ENCODE results near the gene DYNC1LI1. TPM values are rescaled to one million over a fixed set of nuclear protein-coding genes. Genes with fewer than 3 reads are reported as not detected.

Gene DYNC1LI1
- polyA plus RNA-seq, 1 of the 3 experiments (the other 2 are of a cell fraction), result 15.4 TPM

DNA sequence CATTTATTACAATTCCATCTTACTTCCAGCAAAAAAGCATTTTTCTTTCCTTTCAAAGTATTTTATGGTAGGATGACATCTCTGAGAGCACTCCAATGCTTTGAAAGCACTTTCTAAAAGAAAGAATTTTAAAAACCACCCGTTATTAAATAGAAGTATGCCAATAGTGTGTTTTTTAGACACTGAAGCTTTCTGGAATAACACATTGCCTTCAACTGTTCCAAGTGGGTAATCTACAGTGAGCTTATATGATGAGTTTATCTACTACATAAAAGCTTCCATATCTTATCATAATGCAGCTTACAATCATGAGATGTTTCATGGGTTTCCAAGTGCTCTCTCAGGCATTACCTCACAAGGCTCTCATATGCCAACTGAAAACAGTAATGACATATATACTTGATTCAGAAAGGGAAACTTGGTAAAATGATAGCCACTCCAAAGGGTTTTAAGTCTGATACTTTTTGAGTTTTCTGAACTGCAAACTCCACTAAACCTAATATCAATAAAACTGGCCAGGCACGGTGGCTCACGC, 82.1 kb downstream of the DYNC1LI1 start:
- Histone ChIP-seq H3F3A (replicated peaks; ENCODE audit: insufficient read depth) (peaks cover 11% of the 10 kb centered on the region), H3K79me2 (ENCODE audit: insufficient read depth) (peaks cover 20% of the 10 kb centered on the region; the same call in 1 of the 2 replicates), H3K9me3 (no peaks in the 10 kb centered on the region), H3K27me3 (ENCODE audit: insufficient read depth) (no peaks in the 10 kb centered on the region), H3K4me1 (ENCODE audit: control insufficient read depth in 1 of 2, insufficient read depth in 2 of 2, low read depth in 1 of 2, low read length in 1 of 2) (peaks cover 0 to 2% of the 10 kb centered on the region in 2 experiments; a peak in 1 of 4 replicates), H3K36me3 (replicated peaks in 1 of 2; ENCODE audit: control insufficient read depth in 1 of 2, insufficient read depth in 2 of 2, low read length in 1 of 2) (peaks cover 47 to 54% of the 10 kb centered on the region in 2 experiments), H3K4me3 (ENCODE audit: low read depth in 2 of 2, low read length in 1 of 2) (no peak overlapping the region), H3K9ac (no peak overlapping the region), H3K4me2 (no peak overlapping the region), H3K27ac (ENCODE audit: low read depth in 2 of 2, low read length in 1 of 2) (no peak overlapping the region), H4K20me1 (ENCODE audit: insufficient read depth) (peaks cover 25% of the 10 kb centered on the region), H3K9me2 (no peaks in the 10 kb centered on the region), H2AFZ (ENCODE audit: low read depth) (no peak overlapping the region)
- no peak for DNase-seq
- POLR2A ChIA-PET, result no interaction called here
- 94% methylated on average over 3 of the region's 3 CpGs for WGBS (ENCODE audit: low lambda C conversion rate)
- TF ChIP-seq TAF1 (IDR thresholded peaks at IDR 0.05; ENCODE audit: borderline replicate concordance, low read depth, low read length) (no peak), RXRA (IDR thresholded peaks at IDR 0.05; ENCODE audit: borderline replicate concordance, low read depth) (no peak)
- TF ChIP-seq, protein P1, sequence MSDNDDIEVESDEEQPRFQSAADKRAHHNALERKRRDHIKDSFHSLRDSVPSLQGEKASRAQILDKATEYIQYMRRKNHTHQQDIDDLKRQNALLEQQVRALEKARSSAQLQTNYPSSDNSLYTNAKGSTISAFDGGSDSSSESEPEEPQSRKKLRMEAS (IDR thresholded peaks at IDR 0.05; ENCODE audit: low read depth), result no peak
- TF ChIP-seq, protein P2, sequence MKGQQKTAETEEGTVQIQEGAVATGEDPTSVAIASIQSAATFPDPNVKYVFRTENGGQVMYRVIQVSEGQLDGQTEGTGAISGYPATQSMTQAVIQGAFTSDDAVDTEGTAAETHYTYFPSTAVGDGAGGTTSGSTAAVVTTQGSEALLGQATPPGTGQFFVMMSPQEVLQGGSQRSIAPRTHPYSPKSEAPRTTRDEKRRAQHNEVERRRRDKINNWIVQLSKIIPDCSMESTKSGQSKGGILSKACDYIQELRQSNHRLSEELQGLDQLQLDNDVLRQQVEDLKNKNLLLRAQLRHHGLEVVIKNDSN (IDR thresholded peaks at IDR 0.05; ENCODE audit: borderline replicate concordance, low read depth), result no peak
- CTCF ChIA-PET, result interaction anchor here (2.5 kb wide), 1 partner anchor 20 kb away, joined by 15 read pairs; no protein-coding TSS in a partner anchor

DNA sequence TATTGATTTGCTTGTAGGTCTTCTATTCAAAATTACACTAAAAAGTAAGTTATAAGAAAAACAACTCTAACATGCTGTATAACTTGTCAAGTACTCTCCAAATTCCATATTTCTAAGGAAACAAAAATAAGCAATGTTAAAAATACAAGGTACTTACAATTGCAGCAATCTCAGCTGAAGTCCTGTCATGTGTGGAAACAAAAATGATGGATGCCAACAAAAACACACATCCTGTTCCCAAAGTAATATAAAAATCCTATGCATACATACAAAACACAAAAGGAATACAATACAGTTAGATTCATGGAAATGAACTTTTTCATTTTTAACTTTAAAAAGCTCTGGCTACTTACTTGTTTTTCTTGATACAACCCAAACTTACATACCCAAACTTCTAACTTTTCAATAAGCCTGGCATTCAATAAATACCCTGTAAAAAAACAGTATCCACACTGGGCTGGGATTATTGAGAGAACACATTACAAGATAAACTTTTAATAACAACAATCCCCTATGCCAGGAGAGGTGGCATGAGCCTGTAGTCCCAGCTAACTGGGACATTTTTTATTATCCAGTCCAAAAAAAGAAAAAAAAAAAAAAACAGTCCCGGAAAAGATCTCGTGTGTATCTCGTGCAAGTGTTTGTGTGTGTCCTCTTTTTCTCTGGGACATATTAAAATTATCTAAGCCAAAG, 82.7 kb downstream of the DYNC1LI1 start:
- TF ChIP-seq RCOR1 (IDR thresholded peaks at IDR 0.05; ENCODE audit: low read length) (no peak), NFIC (IDR thresholded peaks at IDR 0.05; ENCODE audit: borderline replicate concordance) (no peak), POLR2AphosphoS5 (IDR thresholded peaks at IDR 0.05; ENCODE audit: low read depth, low read length) (no peak), TCF12 (IDR thresholded peaks at IDR 0.05) (no peak), GABPA (IDR thresholded peaks at IDR 0.05; ENCODE audit: low read depth) (no peak), TEAD4 (IDR thresholded peaks at IDR 0.05; ENCODE audit: borderline replicate concordance, insufficient read depth) (no peak)
- Histone ChIP-seq H3K9me3 (no peaks in the 10 kb centered on the region), H3K4me1 (ENCODE audit: control insufficient read depth in 1 of 2, insufficient read depth in 2 of 2, low read depth in 1 of 2, low read length in 1 of 2) (no peaks in the 10 kb centered on the region), H3K4me2 (no peak overlapping the region), H4K20me1 (ENCODE audit: insufficient read depth) (peaks cover 19% of the 10 kb centered on the region), H3K9ac (no peak overlapping the region), H3K79me2 (ENCODE audit: insufficient read depth) (peaks cover 19% of the 10 kb centered on the region; the same call in 1 of the 2 replicates), H3K36me3 (replicated peaks in 1 of 2; ENCODE audit: control insufficient read depth in 1 of 2, insufficient read depth in 2 of 2, low read length in 1 of 2) (peaks cover 53 to 59% of the 10 kb centered on the region in 2 experiments), H3K9me2 (no peaks in the 10 kb centered on the region), H3F3A (replicated peaks; ENCODE audit: insufficient read depth) (peaks cover 11% of the 10 kb centered on the region), H2AFZ (ENCODE audit: low read depth) (no peak overlapping the region), H3K27me3 (ENCODE audit: insufficient read depth) (no peaks in the 10 kb centered on the region), H3K4me3 (ENCODE audit: low read depth in 2 of 2, low read length in 1 of 2) (no peak overlapping the region), H3K27ac (ENCODE audit: low read depth in 2 of 2, low read length in 1 of 2) (no peak overlapping the region)
- POLR2A ChIA-PET, result interaction anchor here (0.6 kb wide), 1 partner anchor 20 kb away, joined by 3 read pairs; no protein-coding TSS in a partner anchor
- CTCF ChIA-PET, result interaction anchor here (2.5 kb wide), 1 partner anchor 20 kb away, joined by 15 read pairs; no protein-coding TSS in a partner anchor
- 97% methylated on average over 3 of the region's 3 CpGs for WGBS (ENCODE audit: low lambda C conversion rate)
- no peak for DNase-seq

Measured in SK-N-SH (cell line).